ENCODE data around the gene SYT8. TPM values are rescaled to one million over a fixed set of nuclear protein-coding genes. Genes with fewer than 3 reads are reported as not detected.
A peak's percentile ranks its signal among the peaks of the same experiment; 100 is the strongest.
"Not testable (repeated sequence)": the region's sequence is repeated elsewhere in the genome, so short reads cannot be mapped to it uniquely, and the experiment has no call there.

SYT8 gene
- total RNA-seq, 1 donor from 2014 or later = 7.3 TPM

DNA sequence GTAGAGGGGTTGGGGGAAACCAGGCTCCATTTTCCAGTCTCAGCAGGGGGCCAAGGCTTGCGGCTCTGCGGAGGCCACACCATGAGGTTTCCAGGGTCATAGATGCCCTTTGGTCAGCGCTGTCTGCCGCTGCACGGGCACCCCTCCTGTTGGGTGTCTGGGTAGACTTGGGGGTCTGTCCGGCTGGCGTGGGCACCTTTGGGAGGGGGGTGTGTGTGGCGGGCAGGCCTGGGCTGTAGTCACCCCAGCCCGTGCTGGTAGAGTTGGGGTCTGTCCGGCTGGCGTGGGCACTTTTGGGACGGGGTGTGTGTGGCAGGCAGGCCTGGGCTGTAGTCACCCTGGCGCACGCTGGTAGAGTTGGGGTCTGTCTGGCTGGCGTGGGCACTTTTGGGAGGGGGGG, 36.7 kb downstream of the SYT8 start:
- H3K27me3 Mint-ChIP-seq (ENCODE audit: low read depth) = no peaks in the 10 kb centered on the region
- no peak overlapping the region for H3K27ac Mint-ChIP-seq (ENCODE audit: unreplicated experiment)

GRCh38 chr11:1872267-1872985, 37.6 kb downstream of the SYT8 start:
- TF ChIP-seq CTCF (IDR thresholded peaks at IDR 0.05) = no peak
- Mint-ChIP-seq H3K36me3 (ENCODE audit: low read depth) (no peaks in the 10 kb centered on the region), H3K27me3 (ENCODE audit: low read depth) (no peaks in the 10 kb centered on the region), H3K4me3 (ENCODE audit: unreplicated experiment) (no peak overlapping the region), H3K4me1 (ENCODE audit: low read depth) (peaks cover 55% of the 10 kb centered on the region), H3K27ac (ENCODE audit: unreplicated experiment) (no peak overlapping the region), H3K9me3 (ENCODE audit: low read depth) (no peaks in the 10 kb centered on the region)
- no peak for DNase-seq (ENCODE audit: low spot score)

More for the DNA sequence above, 36.7 kb downstream of the SYT8 start:
- H3K36me3 Mint-ChIP-seq (ENCODE audit: low read depth) = no peaks in the 10 kb centered on the region
- no peak for DNase-seq (ENCODE audit: low spot score)
- no peak for TF ChIP-seq CTCF (IDR thresholded peaks at IDR 0.05)
- H3K9me3 Mint-ChIP-seq (ENCODE audit: low read depth) = no peaks in the 10 kb centered on the region
- peaks cover 48% of the 10 kb centered on the region for H3K4me1 Mint-ChIP-seq (ENCODE audit: low read depth)
- no peak overlapping the region for H3K4me3 Mint-ChIP-seq (ENCODE audit: unreplicated experiment)

GRCh38 chr11:1873048-1873812, 38.4 kb downstream of the SYT8 start:
- no peaks in the 10 kb centered on the region for H3K9me3 Mint-ChIP-seq (ENCODE audit: low read depth)
- H3K27me3 Mint-ChIP-seq (ENCODE audit: low read depth) = no peaks in the 10 kb centered on the region
- peaks cover 55% of the 10 kb centered on the region for H3K4me1 Mint-ChIP-seq (ENCODE audit: low read depth)
- no peaks in the 10 kb centered on the region for H3K36me3 Mint-ChIP-seq (ENCODE audit: low read depth)
- no peak overlapping the region for H3K4me3 Mint-ChIP-seq (ENCODE audit: unreplicated experiment)
- TF ChIP-seq CTCF (IDR thresholded peaks at IDR 0.05) = no peak
- no peak overlapping the region for H3K27ac Mint-ChIP-seq (ENCODE audit: unreplicated experiment)
- DNase-seq (ENCODE audit: low spot score) = no peak

DNA sequence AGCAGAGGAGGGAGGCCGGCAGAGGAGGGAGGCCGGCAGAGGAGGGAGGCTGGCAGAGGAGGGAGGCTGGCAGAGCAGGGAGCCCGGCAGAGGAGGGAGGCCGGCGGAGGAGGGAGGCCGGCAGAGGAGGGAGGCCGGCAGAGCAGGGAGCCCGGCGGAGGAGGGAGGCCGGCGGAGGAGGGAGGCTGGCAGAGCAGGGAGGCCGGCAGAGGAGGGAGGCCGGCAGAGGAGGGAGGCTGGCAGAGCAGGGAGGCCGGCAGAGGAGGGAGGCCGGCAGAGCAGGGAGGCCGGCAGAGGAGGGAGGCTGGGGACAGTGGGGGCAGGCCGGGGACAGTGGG, 39.0 kb downstream of the SYT8 start:
- H3K4me3 Mint-ChIP-seq (ENCODE audit: unreplicated experiment); DNase-seq (ENCODE audit: low spot score); H3K9me3 Mint-ChIP-seq (ENCODE audit: low read depth); H3K27ac Mint-ChIP-seq (ENCODE audit: unreplicated experiment); H3K36me3 Mint-ChIP-seq (ENCODE audit: low read depth); H3K27me3 Mint-ChIP-seq (ENCODE audit: low read depth): not testable (repeated sequence)
- peaks cover 54% of the 10 kb centered on the region for H3K4me1 Mint-ChIP-seq (ENCODE audit: low read depth)

- peak; percentile 75 for DNase-seq (ENCODE audit: low spot score)
- not testable (repeated sequence) for H3K27me3 Mint-ChIP-seq (ENCODE audit: low read depth); H3K9me3 Mint-ChIP-seq (ENCODE audit: low read depth); H3K36me3 Mint-ChIP-seq (ENCODE audit: low read depth); H3K27ac Mint-ChIP-seq (ENCODE audit: unreplicated experiment); H3K4me3 Mint-ChIP-seq (ENCODE audit: unreplicated experiment)
- H3K4me1 Mint-ChIP-seq (ENCODE audit: low read depth) = peaks cover 49% of the 10 kb centered on the region
These were observed 39.8 kb downstream of the SYT8 start for GRCh38 chr11:1874441-1875092.

GRCh38 chr11:1875093-1875850, 40.5 kb downstream of the SYT8 start:
- peak; percentile 94 for DNase-seq (ENCODE audit: low spot score)
- no peak for TF ChIP-seq CTCF (IDR thresholded peaks at IDR 0.05)
- Mint-ChIP-seq H3K27me3 (ENCODE audit: low read depth) (no peaks in the 10 kb centered on the region), H3K4me1 (ENCODE audit: low read depth) (peaks cover 53% of the 10 kb centered on the region), H3K9me3 (ENCODE audit: low read depth) (no peaks in the 10 kb centered on the region), H3K36me3 (ENCODE audit: low read depth) (no peaks in the 10 kb centered on the region), H3K4me3 (ENCODE audit: unreplicated experiment) (no peak overlapping the region), H3K27ac (ENCODE audit: unreplicated experiment) (peak overlapping the region; percentile 83)

DNA sequence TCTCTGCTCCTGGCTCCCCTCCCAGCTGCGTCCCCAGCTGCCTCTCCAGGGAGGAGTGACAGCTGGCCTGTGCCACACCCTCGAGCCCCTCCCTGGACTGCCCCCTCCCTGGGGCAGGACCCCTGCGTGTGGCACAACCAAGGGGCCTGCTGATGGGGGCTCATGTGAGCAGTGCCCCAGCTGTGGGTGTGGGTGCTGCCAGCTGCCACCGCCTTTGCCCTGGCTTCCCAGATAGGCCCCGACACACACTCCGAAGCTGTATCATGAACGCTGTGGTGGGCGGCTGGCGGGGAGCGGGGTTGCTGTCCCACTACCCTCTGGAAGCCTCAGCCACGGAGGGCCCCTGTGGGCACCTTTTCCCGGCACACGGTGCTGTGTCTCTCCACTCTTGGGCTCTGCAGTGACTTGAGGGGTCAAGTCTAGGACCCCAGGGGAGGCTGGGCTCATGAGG, 41.1 kb downstream of the SYT8 start:
- H3K27me3 Mint-ChIP-seq (ENCODE audit: low read depth); H3K9me3 Mint-ChIP-seq (ENCODE audit: low read depth); H3K36me3 Mint-ChIP-seq (ENCODE audit: low read depth); H3K4me3 Mint-ChIP-seq (ENCODE audit: unreplicated experiment): not testable (repeated sequence)
- DNase-seq (ENCODE audit: low spot score) = peak; percentile 77
- H3K27ac Mint-ChIP-seq (ENCODE audit: unreplicated experiment) = peak overlapping the region; percentile 87
- peaks cover 51% of the 10 kb centered on the region for H3K4me1 Mint-ChIP-seq (ENCODE audit: low read depth)
